K562 (cell line): ENCODE measurements around the gene USP19. TPM values are rescaled to one million over a fixed set of nuclear protein-coding genes. Genes with fewer than 3 reads are reported as not detected.

Experiments used
- FOXP1 ChIP-seq: sonication (generic); formaldehyde crosslinking; IDR thresholded peaks from 2 replicates; pipeline ENCODE4 v1.8.0; 2022; ENCODE audit warnings: mild to moderate bottlenecking, missing genetic modification reagents
- MAZ ChIP-seq, 2 experiments: fragments of 450-650 bp in 1 of 2; sonication (generic) in 1 of 2; formaldehyde crosslinking; IDR thresholded peaks in 1 of 2; conservative IDR thresholded peaks in 1 of 2; 2 replicates each; pipeline versions ENCODE4 v1.4.0 to v1.5.0; 2020; ENCODE audit warnings: mild to moderate bottlenecking in 1 of 2, missing genetic modification reagents in 1 of 2
- NEUROD1 ChIP-seq: fragments of 150-350 bp; IDR thresholded peaks from 2 replicates; pipeline ENCODE4 v1.6.1; 2014; ENCODE audit warnings: borderline replicate concordance, low read length, low read depth; ENCODE audit not compliant: partially characterized antibody
- PHF8 ChIP-seq: fragments of 200-600 bp; sonication (generic); IDR thresholded peaks from 2 replicates; pipeline ENCODE4 v1.6.1; 2012; ENCODE audit warnings: mixed run types, mild to moderate bottlenecking, inconsistent platforms, low read length, moderate library complexity, borderline replicate concordance
- RB1 ChIP-seq: fragments of 450-650 bp; IDR thresholded peaks from 2 replicates; pipeline ENCODE4 v1.6.1; 2017; ENCODE audit warnings: low read depth, mild to moderate bottlenecking
- TFAM ChIP-seq: fragments of 250-450 bp; sonication (Bioruptor Pico); conservative IDR thresholded peaks from 2 replicates; pipeline ENCODE4 v1.5.0; 2021; ENCODE audit warnings: mild to moderate bottlenecking, moderate library complexity
- TOE1 ChIP-seq, 2 experiments: fragments of 450-650 bp in 1 of 2; sonication (generic) in 1 of 2; formaldehyde crosslinking in 1 of 2; IDR thresholded peaks; 2 replicates each; pipeline versions ENCODE4 v1.7.1 to v1.8.0; 2016 to 2022; ENCODE audit warnings: borderline replicate concordance in 2 of 2, mild to moderate bottlenecking in 2 of 2, antibody characterized with exemption in 1 of 2, inconsistent platforms in 1 of 2, low read depth in 1 of 2, missing genetic modification reagents in 1 of 2, moderate library complexity in 1 of 2
- ZNF263 ChIP-seq: sonication (generic); formaldehyde crosslinking; IDR thresholded peaks from 2 replicates; pipeline ENCODE4 v1.8.0; 2022; ENCODE audit warnings: mild to moderate bottlenecking, missing genetic modification reagents, borderline replicate concordance
- polyA plus RNA-seq, 8 experiments: library from polyadenylated mRNA; depleted of rRNA in 4 of 8; stranded (reverse) in 5 of 8; unstranded in 3 of 8; fragments of >200 nt; fragmentation: Nextera tagmentation in 2 of 8; fragmentation: Illumina TruSeq in 1 of 8; extraction: Ambion mirVana in 2 of 8; extraction: Trizol in 1 of 8; gene quantifications; 2 replicates each; pipeline versions ENCODE4 v1.2.1 to v1.2.3, GENCODE V29; 2011 to 2014; ENCODE audit warnings: inconsistent platforms in 1 of 8, missing spikeins in 1 of 8
- total RNA-seq, 7 experiments: library from RNA; depleted of rRNA in 6 of 7; stranded (reverse); fragments of >200 nt in 6 of 7; fragmentation: Illumina TruSeq in 2 of 7; extraction: Trizol in 2 of 7; gene quantifications; 2 replicates each; pipeline versions ENCODE4 v1.2.1 to v1.2.3, GENCODE V29; 2011 to 2021; ENCODE audit warnings: low replicate concordance in 1 of 7
- TF ChIP-seq, protein P1 (sequence below): fragments of 200-600 bp; sonication (generic); IDR thresholded peaks from one replicate; pipeline ENCODE4 v1.6.1; 2012; ENCODE audit warnings: mild to moderate bottlenecking, low read depth, low read length, inconsistent platforms
- TF ChIP-seq, protein P2 (sequence below): sonication (generic); formaldehyde crosslinking; IDR thresholded peaks from 2 replicates; pipeline ENCODE4 v1.9.0; 2022; ENCODE audit warnings: mild to moderate bottlenecking, missing genetic modification reagents
- TF ChIP-seq, protein P3 (sequence below): fragments of 200-800 bp; sonication (Bioruptor generic); IDR thresholded peaks from 2 replicates; pipeline ENCODE4 v1.6.1; 2017; ENCODE audit warnings: missing genetic modification characterization, missing compliant biosample characterization

The USP19 gene
- total and polyA plus RNA-seq, 9 of the 15 experiments (the other 6 are each of a cell fraction or from before 2014, with no cell fraction given), result 0.24 to 65.9 (median 36.9) TPM

DNA sequence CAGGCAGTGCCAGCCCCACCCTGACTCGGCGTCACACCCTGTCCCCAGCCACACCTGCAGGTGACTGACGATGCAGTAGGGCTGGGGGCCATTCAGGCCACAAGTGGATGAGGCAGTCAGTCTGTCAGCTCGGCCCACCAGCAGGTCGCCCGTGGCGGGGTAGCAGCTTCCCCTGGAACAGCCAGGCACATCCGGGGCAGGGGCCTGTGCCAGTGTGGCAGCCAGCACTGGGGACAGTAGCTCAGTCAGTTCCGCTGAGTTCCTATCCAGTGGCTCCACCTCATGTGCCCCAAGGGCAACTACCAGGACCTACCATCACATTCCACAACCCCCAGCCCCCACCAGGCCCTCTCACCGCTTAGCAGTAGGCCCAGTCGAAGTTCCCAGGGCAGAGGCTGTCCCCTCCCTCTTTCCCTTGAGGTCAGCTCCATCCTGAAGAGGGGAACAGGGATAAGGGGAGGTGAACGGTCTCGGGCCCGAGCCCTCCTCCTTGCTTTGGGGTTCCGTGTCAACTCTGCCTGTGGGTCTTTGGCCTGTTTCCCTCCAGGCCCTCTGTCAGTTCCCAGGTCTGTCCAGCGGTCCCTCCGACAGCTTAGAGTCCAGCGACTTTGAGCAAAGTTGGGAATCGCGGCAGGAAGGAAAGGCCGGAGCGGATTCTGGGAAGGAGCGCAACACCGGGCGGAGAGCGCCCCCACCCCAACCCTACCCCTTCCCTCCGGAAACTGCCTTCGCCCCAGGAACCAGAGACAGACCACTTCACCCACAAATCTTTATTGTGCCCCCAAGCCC is 12.0 kb upstream of the USP19 start, which contains the start of gene LAMB2 (continued):
- TF ChIP-seq NEUROD1 (peak; percentile 87), ZNF263 (CRISPR knock-in tag) (0 out of 2 replicates have a peak, but pooled peaks have one; percentile 49), TOE1 (IDR thresholded peaks at IDR 0.05; ENCODE audit: borderline replicate concordance) (peak; percentile 61; the same call in 1 of the 2 replicates), TOE1 (CRISPR knock-in tag; IDR thresholded peaks at IDR 0.05; ENCODE audit: borderline replicate concordance, low read depth) (no peak), TFAM (no peak), MAZ (CRISPR knock-in tag; conservative IDR thresholded peaks at IDR 0.05 in 1 of 2, IDR thresholded peaks at IDR 0.05 in 1 of 2) (peak in 1 of 2 experiments; percentile 47; a peak in 2 of 4 replicates), RB1 (peak; percentile 48; the same call in 1 of the 2 replicates), PHF8 (peak; percentile 56; the same call in 1 of the 2 replicates), FOXP1 (0 out of 2 replicates have a peak, but pooled peaks have one; percentile 23)
- TF ChIP-seq, protein P1, sequence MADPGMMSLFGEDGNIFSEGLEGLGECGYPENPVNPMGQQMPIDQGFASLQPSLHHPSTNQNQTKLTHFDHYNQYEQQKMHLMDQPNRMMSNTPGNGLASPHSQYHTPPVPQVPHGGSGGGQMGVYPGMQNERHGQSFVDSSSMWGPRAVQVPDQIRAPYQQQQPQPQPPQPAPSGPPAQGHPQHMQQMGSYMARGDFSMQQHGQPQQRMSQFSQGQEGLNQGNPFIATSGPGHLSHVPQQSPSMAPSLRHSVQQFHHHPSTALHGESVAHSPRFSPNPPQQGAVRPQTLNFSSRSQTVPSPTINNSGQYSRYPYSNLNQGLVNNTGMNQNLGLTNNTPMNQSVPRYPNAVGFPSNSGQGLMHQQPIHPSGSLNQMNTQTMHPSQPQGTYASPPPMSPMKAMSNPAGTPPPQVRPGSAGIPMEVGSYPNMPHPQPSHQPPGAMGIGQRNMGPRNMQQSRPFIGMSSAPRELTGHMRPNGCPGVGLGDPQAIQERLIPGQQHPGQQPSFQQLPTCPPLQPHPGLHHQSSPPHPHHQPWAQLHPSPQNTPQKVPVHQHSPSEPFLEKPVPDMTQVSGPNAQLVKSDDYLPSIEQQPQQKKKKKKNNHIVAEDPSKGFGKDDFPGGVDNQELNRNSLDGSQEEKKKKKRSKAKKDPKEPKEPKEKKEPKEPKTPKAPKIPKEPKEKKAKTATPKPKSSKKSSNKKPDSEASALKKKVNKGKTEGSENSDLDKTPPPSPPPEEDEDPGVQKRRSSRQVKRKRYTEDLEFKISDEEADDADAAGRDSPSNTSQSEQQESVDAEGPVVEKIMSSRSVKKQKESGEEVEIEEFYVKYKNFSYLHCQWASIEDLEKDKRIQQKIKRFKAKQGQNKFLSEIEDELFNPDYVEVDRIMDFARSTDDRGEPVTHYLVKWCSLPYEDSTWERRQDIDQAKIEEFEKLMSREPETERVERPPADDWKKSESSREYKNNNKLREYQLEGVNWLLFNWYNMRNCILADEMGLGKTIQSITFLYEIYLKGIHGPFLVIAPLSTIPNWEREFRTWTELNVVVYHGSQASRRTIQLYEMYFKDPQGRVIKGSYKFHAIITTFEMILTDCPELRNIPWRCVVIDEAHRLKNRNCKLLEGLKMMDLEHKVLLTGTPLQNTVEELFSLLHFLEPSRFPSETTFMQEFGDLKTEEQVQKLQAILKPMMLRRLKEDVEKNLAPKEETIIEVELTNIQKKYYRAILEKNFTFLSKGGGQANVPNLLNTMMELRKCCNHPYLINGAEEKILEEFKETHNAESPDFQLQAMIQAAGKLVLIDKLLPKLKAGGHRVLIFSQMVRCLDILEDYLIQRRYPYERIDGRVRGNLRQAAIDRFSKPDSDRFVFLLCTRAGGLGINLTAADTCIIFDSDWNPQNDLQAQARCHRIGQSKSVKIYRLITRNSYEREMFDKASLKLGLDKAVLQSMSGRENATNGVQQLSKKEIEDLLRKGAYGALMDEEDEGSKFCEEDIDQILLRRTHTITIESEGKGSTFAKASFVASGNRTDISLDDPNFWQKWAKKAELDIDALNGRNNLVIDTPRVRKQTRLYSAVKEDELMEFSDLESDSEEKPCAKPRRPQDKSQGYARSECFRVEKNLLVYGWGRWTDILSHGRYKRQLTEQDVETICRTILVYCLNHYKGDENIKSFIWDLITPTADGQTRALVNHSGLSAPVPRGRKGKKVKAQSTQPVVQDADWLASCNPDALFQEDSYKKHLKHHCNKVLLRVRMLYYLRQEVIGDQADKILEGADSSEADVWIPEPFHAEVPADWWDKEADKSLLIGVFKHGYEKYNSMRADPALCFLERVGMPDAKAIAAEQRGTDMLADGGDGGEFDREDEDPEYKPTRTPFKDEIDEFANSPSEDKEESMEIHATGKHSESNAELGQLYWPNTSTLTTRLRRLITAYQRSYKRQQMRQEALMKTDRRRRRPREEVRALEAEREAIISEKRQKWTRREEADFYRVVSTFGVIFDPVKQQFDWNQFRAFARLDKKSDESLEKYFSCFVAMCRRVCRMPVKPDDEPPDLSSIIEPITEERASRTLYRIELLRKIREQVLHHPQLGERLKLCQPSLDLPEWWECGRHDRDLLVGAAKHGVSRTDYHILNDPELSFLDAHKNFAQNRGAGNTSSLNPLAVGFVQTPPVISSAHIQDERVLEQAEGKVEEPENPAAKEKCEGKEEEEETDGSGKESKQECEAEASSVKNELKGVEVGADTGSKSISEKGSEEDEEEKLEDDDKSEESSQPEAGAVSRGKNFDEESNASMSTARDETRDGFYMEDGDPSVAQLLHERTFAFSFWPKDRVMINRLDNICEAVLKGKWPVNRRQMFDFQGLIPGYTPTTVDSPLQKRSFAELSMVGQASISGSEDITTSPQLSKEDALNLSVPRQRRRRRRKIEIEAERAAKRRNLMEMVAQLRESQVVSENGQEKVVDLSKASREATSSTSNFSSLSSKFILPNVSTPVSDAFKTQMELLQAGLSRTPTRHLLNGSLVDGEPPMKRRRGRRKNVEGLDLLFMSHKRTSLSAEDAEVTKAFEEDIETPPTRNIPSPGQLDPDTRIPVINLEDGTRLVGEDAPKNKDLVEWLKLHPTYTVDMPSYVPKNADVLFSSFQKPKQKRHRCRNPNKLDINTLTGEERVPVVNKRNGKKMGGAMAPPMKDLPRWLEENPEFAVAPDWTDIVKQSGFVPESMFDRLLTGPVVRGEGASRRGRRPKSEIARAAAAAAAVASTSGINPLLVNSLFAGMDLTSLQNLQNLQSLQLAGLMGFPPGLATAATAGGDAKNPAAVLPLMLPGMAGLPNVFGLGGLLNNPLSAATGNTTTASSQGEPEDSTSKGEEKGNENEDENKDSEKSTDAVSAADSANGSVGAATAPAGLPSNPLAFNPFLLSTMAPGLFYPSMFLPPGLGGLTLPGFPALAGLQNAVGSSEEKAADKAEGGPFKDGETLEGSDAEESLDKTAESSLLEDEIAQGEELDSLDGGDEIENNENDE, result no peak
- TF ChIP-seq, protein P2, sequence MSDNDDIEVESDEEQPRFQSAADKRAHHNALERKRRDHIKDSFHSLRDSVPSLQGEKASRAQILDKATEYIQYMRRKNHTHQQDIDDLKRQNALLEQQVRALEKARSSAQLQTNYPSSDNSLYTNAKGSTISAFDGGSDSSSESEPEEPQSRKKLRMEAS, result peak; percentile 30; the same call in 1 of the 2 replicates
- TF ChIP-seq, protein P3, sequence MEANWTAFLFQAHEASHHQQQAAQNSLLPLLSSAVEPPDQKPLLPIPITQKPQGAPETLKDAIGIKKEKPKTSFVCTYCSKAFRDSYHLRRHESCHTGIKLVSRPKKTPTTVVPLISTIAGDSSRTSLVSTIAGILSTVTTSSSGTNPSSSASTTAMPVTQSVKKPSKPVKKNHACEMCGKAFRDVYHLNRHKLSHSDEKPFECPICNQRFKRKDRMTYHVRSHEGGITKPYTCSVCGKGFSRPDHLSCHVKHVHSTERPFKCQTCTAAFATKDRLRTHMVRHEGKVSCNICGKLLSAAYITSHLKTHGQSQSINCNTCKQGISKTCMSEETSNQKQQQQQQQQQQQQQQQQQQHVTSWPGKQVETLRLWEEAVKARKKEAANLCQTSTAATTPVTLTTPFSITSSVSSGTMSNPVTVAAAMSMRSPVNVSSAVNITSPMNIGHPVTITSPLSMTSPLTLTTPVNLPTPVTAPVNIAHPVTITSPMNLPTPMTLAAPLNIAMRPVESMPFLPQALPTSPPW (CRISPR knock-in tag), result peak; percentile 12; the same call in 1 of the 2 replicates
